22Rv1 (cell line): ENCODE measurements around the gene BAIAP2L1.
"Not testable (repeated sequence)": the region's sequence is repeated elsewhere in the genome, so short reads cannot be mapped to it uniquely, and the experiment has no call there.

Experiments used
- H3K27ac ChIP-seq: fragments of 450-650 bp; 2 replicates; pipeline ENCODE4 v1.5.1; 2017
- CTCF ChIP-seq: fragments of 450-650 bp; IDR thresholded peaks from 2 replicates; pipeline ENCODE4 v1.5.1; 2017; ENCODE audit warnings: mild to moderate bottlenecking
- ZFX ChIP-seq: fragments of 450-650 bp; IDR thresholded peaks from 2 replicates; pipeline ENCODE4 v1.6.1; 2017; ENCODE audit warnings: antibody characterized with exemption, borderline replicate concordance

Gene BAIAP2L1

GRCh38 chr7:98420966-98421612 is 20.2 kb upstream of the BAIAP2L1 start:
- no peak overlapping the region for H3K27ac ChIP-seq
- peak; percentile 100 for TF ChIP-seq CTCF
- TF ChIP-seq ZFX: no peak

GRCh38 chr7:98419988-98420387 is 19.1 kb upstream of the BAIAP2L1 start:
- not testable (repeated sequence) for H3K27ac ChIP-seq

GRCh38 chr7:98419316-98419691 is 18.4 kb upstream of the BAIAP2L1 start:
- H3K27ac ChIP-seq: not testable (repeated sequence)

- H3K27ac ChIP-seq: no peak overlapping the region
- TF ChIP-seq CTCF: no peak
- no peak for TF ChIP-seq ZFX
Measured at GRCh38 chr7:98418636-98419315, 17.9 kb upstream of the BAIAP2L1 start.

- no peak for TF ChIP-seq ZFX
- TF ChIP-seq CTCF: no peak
- H3K27ac ChIP-seq: no peak overlapping the region
Measured at GRCh38 chr7:98418271-98418635, 17.4 kb upstream of the BAIAP2L1 start.

- H3K27ac ChIP-seq: not testable (repeated sequence)
Measured at GRCh38 chr7:98417604-98418270, 16.8 kb upstream of the BAIAP2L1 start.

GRCh38 chr7:98414205-98414900 is 13.5 kb upstream of the BAIAP2L1 start:
- TF ChIP-seq ZFX (no peak), CTCF (no peak)

GRCh38 chr7:98413655-98414054 is 12.8 kb upstream of the BAIAP2L1 start:
- H3K27ac ChIP-seq: not testable (repeated sequence)

More at GRCh38 chr7:98414205-98414900, 13.5 kb upstream of the BAIAP2L1 start:
- no peak overlapping the region for H3K27ac ChIP-seq

More at GRCh38 chr7:98413655-98414054, 12.8 kb upstream of the BAIAP2L1 start:
- 0 out of 2 replicates have a peak, but pooled peaks have one; percentile 11 for TF ChIP-seq CTCF
